Neural cell (in vitro differentiated cells): ENCODE data around the gene SLIT3.

Experiments used
- MXI1 ChIP-seq: fragments of 450-650 bp; conservative IDR thresholded peaks from 2 replicates; pipeline ENCODE4 v1.6.1; 2014; ENCODE audit warnings: antibody characterized with exemption, mild to moderate bottlenecking; ENCODE audit not compliant: poor library complexity, severe bottlenecking
- POLR2AphosphoS5 ChIP-seq: IDR thresholded peaks from 2 replicates; pipeline ENCODE4 v1.6.1; 2012
- RAD21 ChIP-seq: fragments of 450-650 bp; conservative IDR thresholded peaks from 2 replicates; pipeline ENCODE4 v1.6.1; 2014; ENCODE audit warnings: antibody characterized with exemption, mild to moderate bottlenecking, moderate library complexity
- SMC3 ChIP-seq: fragments of 450-650 bp; conservative IDR thresholded peaks from 2 replicates; pipeline ENCODE4 v1.6.1; 2014; ENCODE audit warnings: antibody characterized with exemption, mild to moderate bottlenecking, moderate library complexity; ENCODE audit not compliant: poor library complexity
- TF ChIP-seq, protein P1 (sequence below): fragments of 450-650 bp; IDR thresholded peaks from 2 replicates; pipeline ENCODE4 v1.5.1; 2014; ENCODE audit warnings: antibody characterized with exemption, mild to moderate bottlenecking, moderate library complexity; ENCODE audit not compliant: poor library complexity, severe bottlenecking

GRCh38 chr5:169325273-169325672 lies 24.3 kb upstream of the SLIT3 start:
- TF ChIP-seq SMC3 (no peak), MXI1 (no peak), POLR2AphosphoS5 (no peak), RAD21 (no peak)
- TF ChIP-seq, protein P1, sequence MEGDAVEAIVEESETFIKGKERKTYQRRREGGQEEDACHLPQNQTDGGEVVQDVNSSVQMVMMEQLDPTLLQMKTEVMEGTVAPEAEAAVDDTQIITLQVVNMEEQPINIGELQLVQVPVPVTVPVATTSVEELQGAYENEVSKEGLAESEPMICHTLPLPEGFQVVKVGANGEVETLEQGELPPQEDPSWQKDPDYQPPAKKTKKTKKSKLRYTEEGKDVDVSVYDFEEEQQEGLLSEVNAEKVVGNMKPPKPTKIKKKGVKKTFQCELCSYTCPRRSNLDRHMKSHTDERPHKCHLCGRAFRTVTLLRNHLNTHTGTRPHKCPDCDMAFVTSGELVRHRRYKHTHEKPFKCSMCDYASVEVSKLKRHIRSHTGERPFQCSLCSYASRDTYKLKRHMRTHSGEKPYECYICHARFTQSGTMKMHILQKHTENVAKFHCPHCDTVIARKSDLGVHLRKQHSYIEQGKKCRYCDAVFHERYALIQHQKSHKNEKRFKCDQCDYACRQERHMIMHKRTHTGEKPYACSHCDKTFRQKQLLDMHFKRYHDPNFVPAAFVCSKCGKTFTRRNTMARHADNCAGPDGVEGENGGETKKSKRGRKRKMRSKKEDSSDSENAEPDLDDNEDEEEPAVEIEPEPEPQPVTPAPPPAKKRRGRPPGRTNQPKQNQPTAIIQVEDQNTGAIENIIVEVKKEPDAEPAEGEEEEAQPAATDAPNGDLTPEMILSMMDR, result no peak
